Spleen (tissue), 7 donors: Measurements from ENCODE around the gene KDM2B.

Source experiments
- CTCF ChIP-seq, 11 experiments: fragments of 200-600 bp in 7 of 11; fragments of 450-650 bp in 4 of 11; sonication (generic) in 4 of 11; IDR thresholded peaks in 8 of 11; conservative IDR thresholded peaks in 3 of 11; 1 replicate in 7 of 11; 2 replicates in 4 of 11; pipeline versions ENCODE4 v1.4.0 to v1.8.0; 2016 to 2021; ENCODE audit warnings: antibody characterized with exemption in 11 of 11, inconsistent platforms in 4 of 11, mild to moderate bottlenecking in 1 of 11
- POLR2A ChIP-seq, 3 donors: fragments of 450-650 bp; IDR thresholded peaks; one replicate each; pipeline ENCODE4 v1.5.1; 2017; ENCODE audit warnings: antibody characterized with exemption in 3 of 3, mild to moderate bottlenecking in 1 of 3
- donor health status: DM: no; HTN: no; CAD: no; lungs with moderate emphysema.
- donor health status: DM: no; HTN: no; CAD: no.
- donor health status: DM: no; HTN: no; CAD: no.

- no peak for TF ChIP-seq POLR2A (IDR thresholded peaks at IDR 0.05)
- TF ChIP-seq CTCF (IDR thresholded peaks at IDR 0.05 in 8 of 11, conservative IDR thresholded peaks at IDR 0.05 in 3 of 11) = no peak
Observed at GRCh38 chr12:121574025-121574424, 6.8 kb downstream of the KDM2B start.
